Hepatocyte (in vitro differentiated cells): Measurements from ENCODE around the gene KCNQ5.

ENCODE experiments used
- EZH2 ChIP-seq: fragments of 200-600 bp; sonication (generic); IDR thresholded peaks from 2 replicates; pipeline ENCODE4 v1.6.1; 2016; ENCODE audit warnings: antibody characterized with exemption, mild to moderate bottlenecking, borderline replicate concordance
- EZH2phosphoT487 ChIP-seq: fragments of 200-600 bp; sonication (generic); IDR thresholded peaks from one replicate; pipeline ENCODE4 v1.6.1; 2018; ENCODE audit warnings: antibody characterized with exemption, mild to moderate bottlenecking, low read depth, moderate library complexity; ENCODE audit not compliant: unreplicated experiment, severe bottlenecking
- TF ChIP-seq, protein P1 (sequence below): fragments of 200-600 bp; sonication (generic); IDR thresholded peaks from 2 replicates; pipeline ENCODE4 v1.5.1; 2016; ENCODE audit warnings: antibody characterized with exemption, mild to moderate bottlenecking; ENCODE audit not compliant: poor library complexity

GRCh38 chr6:73204252-73204651, 582.4 kb downstream of the KCNQ5 start:
- TF ChIP-seq EZH2phosphoT487 (no peak), EZH2 (no peak)
- TF ChIP-seq, protein P1, sequence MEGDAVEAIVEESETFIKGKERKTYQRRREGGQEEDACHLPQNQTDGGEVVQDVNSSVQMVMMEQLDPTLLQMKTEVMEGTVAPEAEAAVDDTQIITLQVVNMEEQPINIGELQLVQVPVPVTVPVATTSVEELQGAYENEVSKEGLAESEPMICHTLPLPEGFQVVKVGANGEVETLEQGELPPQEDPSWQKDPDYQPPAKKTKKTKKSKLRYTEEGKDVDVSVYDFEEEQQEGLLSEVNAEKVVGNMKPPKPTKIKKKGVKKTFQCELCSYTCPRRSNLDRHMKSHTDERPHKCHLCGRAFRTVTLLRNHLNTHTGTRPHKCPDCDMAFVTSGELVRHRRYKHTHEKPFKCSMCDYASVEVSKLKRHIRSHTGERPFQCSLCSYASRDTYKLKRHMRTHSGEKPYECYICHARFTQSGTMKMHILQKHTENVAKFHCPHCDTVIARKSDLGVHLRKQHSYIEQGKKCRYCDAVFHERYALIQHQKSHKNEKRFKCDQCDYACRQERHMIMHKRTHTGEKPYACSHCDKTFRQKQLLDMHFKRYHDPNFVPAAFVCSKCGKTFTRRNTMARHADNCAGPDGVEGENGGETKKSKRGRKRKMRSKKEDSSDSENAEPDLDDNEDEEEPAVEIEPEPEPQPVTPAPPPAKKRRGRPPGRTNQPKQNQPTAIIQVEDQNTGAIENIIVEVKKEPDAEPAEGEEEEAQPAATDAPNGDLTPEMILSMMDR: no peak
